Islet of Langerhans (tissue), 1 donor: ENCODE results near the gene RRN3.
"Not testable (repeated sequence)": the region's sequence is repeated elsewhere in the genome, so short reads cannot be mapped to it uniquely, and the experiment has no call there.

Experiments
- FAIRE-seq: peaks from one replicate; lab custom pipeline; 2011; peaks lifted over from hg19 to GRCh38; lab: Jason Lieb, UNC

Gene RRN3

GRCh38 chr16:15096583-15096972 is 2.5 kb upstream of the RRN3 start:
- not testable (repeated sequence) for FAIRE-seq

DNA sequence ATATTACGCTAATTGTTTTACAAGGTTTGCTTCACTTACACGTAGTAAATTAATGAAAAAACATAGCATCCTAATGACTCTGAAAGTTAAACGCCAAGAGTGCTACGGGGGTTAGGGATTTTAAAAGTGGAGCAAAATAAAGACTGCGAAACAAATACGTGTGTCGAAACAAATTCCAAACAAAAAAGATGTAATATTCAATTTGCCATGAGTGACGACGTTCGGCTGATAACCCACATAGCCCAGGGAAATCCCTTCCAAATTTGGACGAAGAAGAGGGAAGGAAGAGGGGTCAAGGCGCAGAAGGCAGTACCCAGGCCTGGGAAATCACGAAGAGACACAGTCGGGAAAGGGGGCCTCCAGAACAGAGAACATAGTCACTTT is 509 bp downstream of the RRN3 start:
- FAIRE-seq = not testable (repeated sequence)

DNA sequence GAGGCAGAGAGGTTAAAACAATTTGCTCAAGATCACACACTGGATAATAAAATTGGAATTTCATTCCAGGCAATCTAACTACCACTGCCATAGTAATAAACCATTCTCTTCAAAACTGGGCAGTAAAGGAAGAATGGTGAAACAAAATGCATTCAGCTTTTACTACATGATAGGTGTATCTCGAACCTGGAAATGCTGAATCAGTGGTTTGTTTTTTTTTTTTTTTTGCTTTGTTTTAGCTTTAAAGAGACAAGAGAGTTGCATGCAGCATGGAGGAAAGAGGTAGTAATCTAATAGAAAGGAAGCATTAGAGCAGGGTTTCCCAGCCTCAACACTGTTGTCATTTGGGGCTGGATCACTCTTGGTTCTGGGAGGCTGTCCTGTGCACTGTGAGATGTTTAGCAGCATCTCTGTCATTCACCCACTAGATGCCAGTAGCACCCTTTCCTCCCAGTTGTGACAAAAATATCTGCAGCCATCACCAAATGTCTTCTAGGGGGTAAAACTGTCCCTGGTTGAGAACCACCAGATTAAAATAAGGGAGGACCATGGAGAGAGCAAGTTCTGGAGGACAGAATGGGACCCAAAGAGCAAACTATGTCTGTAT is 3.3 kb downstream of the RRN3 start:
- FAIRE-seq = not testable (repeated sequence)

GRCh38 chr16:15082788-15083187 is 11.3 kb downstream of the RRN3 start:
- not testable (repeated sequence) for FAIRE-seq

- FAIRE-seq = not testable (repeated sequence)
Observed at GRCh38 chr16:15080883-15081282, 13.2 kb downstream of the RRN3 start.

- FAIRE-seq = not testable (repeated sequence)
Observed at GRCh38 chr16:15076161-15076560, 17.9 kb downstream of the RRN3 start.

GRCh38 chr16:15073101-15073500 is 21.0 kb downstream of the RRN3 start:
- FAIRE-seq = no peak

DNA sequence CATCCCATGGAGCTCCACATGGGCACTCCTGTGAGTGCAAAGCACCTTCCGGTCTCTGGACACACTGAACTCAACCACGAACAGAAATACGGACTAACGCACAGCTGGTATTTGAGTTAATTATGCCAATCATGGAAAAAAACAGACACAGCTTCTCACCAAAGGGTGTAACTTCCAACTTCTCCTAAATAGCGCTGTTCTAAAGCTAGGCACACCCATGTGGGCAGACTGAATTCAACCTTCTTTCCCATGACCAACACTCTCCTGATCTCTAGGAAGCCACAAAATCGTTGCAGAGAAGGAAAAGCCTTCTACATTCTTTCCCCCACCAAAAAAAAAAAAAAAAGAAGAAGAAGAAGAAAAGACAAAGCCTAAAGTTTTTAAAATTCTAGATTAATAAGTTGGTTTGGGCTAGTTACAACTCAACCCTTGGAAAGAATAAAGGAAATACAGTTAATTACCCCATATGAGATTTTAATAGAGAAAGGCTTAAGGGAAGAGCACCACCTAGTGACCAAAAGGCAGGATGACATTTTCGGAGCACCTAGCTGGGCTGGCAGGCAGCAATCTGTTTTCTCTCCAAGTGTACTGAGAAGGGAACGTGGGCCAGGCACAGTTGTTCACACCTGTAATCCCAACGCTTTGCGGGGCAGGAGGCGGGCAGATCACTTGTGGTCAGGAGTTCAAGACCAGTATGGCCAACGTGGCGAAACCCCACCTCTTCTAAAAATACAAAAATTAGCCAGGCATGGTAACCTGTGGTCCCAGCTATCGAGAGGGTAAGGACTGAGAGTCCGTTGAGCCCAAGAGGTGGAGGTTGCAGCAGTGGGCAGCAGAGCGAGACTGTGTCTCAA is 21.9 kb downstream of the RRN3 start:
- FAIRE-seq = not testable (repeated sequence)

GRCh38 chr16:15071013-15071412 is 23.1 kb downstream of the RRN3 start:
- FAIRE-seq = not testable (repeated sequence)

DNA sequence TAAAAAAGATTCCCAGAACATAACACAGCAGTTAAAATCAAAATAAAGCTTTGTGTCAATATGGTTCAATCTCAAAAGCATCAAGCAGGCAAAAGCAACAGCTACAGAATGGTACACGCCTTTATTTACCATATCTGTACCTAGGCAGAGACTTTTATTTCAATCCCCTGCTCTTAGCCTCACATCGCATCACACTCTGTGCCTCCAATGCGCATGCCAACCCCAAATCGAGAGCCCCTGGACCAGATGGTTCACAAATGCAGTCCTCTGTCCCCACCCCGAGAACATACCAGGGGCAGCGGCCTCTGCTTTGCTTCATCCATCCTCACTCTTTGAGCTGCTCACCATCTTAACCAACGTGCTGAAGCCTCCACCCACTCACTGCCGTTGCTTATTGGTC is 27.4 kb downstream of the RRN3 start:
- not testable (repeated sequence) for FAIRE-seq

GRCh38 chr16:15065961-15066360 is 28.1 kb downstream of the RRN3 start:
- not testable (repeated sequence) for FAIRE-seq

- not testable (repeated sequence) for FAIRE-seq
Observed at GRCh38 chr16:15062085-15062810, 31.8 kb downstream of the RRN3 start.

DNA sequence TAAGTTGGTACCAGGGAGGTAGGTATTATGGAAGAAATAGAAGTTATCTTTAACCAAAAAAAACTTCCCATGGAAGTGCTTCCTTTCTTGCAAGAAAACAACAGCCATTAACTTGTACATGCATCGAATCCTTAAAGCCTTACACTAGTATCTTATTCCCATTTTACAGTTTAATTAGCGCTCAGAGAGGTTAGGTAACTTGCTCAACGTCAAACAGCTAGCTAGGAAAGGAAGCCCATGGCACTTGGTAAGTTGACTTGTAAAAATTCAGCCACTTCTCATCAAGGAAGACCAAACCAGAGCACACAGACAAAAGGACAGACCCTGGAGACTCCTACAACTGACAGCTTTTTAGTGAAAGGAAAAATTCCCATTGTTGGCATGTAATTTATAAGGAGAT is 34.7 kb downstream of the RRN3 start:
- no peak for FAIRE-seq

GRCh38 chr16:15057681-15058417 is 36.2 kb downstream of the RRN3 start:
- no peak for FAIRE-seq

DNA sequence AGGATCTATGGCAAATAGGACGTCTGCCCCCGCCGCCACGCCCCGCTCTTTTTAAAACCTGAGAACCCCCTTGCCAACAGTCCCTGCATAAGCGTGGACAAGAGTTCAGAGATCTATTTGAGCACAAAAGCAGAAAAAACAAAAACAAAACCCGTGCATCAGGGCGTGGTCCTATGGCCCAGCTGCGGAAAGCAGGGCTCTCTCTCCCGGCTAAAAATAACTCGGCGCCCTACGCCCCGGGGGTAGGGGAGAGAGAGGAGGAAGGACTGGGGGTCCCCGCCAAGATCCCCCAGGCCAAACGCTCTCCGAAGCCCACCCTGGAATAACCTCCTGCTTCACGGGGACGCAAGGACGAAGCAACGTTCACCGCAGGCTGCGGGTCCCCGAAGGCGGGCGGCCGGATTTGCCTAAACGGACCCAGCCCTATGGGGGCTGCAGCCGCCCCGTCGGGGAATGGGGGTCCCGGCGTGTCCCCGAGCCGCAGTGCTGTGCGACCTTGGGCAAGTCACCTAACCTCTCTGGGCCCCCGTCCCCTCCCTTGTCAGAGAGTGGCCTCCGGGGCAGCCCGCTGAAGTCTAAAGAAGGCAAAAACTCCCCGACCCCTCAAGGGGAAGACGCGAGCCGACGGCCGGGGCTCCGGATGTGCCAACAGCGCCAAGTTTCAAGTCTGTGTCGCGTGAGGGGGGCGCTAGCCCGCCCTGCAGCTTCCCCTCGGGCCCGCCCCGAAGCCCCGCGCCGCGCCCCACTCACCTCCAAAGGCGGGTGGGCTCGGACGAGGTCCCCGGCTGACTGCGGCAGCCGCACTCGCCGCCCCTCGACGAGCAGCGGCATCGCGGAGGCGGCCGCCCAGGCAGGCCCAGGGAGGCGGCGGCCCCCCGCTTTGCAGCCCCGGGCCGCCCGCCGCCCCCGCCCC is 38.7 kb downstream of the RRN3 start:
- no peak for FAIRE-seq

- no peak for FAIRE-seq
Observed at GRCh38 chr16:15054357-15055140, 39.5 kb downstream of the RRN3 start.

DNA sequence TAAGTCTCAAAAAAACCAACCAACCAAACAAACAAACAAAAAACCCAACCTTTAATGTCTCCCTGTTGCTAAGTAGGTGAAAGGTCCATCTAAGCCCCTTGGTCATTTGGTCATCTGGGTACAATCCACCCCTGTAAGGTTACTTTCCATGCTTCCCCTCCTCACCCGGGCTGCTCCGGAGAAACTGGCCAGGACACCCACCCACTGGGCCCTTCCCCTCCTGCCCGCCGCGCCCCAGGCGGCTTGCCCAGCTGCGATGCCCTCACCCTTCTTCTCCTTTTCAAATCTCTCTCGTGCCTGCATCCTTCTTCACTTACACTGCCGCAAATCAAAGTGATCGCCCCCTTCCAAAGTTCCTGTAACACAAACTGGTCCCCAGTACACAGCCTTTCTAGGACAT is 40.2 kb downstream of the RRN3 start:
- FAIRE-seq = no peak

DNA sequence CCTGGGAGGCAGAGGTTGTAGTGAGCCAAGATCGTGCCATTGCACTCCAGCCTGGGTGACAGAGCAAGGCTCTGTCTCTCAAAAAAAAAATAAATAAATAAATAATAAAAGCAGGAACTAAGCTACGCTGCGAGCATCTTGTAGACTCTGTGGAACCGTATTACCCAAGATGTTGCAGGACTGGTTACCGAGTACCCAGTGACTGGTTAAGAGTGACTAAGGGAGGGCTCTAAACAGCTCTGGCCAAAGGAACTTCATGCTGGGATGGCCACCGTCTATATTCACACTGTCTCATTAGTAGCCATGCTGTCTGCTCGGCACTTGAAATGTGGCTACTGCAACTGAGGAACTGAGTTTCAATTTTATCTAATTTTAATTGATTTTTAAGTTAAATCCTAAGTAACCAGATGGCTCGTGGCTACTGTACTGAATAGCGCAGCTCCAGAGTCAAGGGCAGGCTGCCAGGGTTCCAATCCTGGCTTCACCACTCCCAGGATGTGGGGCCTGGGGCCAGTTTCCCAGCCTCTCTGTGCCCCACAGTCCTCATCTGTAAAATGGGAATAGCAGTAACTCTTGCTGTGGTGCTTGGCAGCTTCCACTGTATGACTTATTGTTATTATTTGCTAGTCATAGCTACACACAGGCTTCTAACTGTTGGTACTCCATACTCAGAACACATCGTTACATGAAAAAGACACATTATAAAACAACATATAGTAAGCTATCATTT is 41.2 kb downstream of the RRN3 start:
- no peak for FAIRE-seq

- FAIRE-seq = no peak
Observed at GRCh38 chr16:15051387-15051951, 42.6 kb downstream of the RRN3 start.
